ENCODE measurements around the gene JMJD6.

GRCh38 chr17:76726776-76727718, 641 bp upstream of the JMJD6 start, which contains the start of gene METTL23:
- TF ChIP-seq, protein P1, sequence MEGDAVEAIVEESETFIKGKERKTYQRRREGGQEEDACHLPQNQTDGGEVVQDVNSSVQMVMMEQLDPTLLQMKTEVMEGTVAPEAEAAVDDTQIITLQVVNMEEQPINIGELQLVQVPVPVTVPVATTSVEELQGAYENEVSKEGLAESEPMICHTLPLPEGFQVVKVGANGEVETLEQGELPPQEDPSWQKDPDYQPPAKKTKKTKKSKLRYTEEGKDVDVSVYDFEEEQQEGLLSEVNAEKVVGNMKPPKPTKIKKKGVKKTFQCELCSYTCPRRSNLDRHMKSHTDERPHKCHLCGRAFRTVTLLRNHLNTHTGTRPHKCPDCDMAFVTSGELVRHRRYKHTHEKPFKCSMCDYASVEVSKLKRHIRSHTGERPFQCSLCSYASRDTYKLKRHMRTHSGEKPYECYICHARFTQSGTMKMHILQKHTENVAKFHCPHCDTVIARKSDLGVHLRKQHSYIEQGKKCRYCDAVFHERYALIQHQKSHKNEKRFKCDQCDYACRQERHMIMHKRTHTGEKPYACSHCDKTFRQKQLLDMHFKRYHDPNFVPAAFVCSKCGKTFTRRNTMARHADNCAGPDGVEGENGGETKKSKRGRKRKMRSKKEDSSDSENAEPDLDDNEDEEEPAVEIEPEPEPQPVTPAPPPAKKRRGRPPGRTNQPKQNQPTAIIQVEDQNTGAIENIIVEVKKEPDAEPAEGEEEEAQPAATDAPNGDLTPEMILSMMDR (IDR thresholded peaks at IDR 0.05; ENCODE audit: insufficient read depth, low read length): peak; percentile 53
- TF ChIP-seq POLR2AphosphoS5 (IDR thresholded peaks at IDR 0.05; ENCODE audit: low read depth) (peak; percentile 87), GABPA (IDR thresholded peaks at IDR 0.05; ENCODE audit: low read depth) (peak; percentile 59; the same call in 1 of the 2 replicates)

Data from HL-60 (cell line).